GM21381 (cell line): ENCODE measurements around the gene CACNA1F.

Experiments
- ATAC-seq: cut with Tn5 transposase; IDR thresholded peaks from one replicate; pipeline ENCODE4 v1.9.1; 2021; ENCODE audit warnings: mild to moderate bottlenecking, moderate library complexity; ENCODE audit not compliant: unreplicated experiment

The CACNA1F gene

GRCh38 chrX:49199906-49200771 is 33.0 kb downstream of the CACNA1F start, which contains the start of gene SYP:
TSS of gene SYP (minus strand) at chrX:49200193. CDS start at chrX:49200186, 7 bp downstream.
- ATAC-seq, result peak; percentile 97

GRCh38 chrX:49199315-49199595 is 33.9 kb downstream of the CACNA1F start:
- no peak for ATAC-seq

GRCh38 chrX:49198540-49199314 is 34.4 kb downstream of the CACNA1F start:
- no peak for ATAC-seq

GRCh38 chrX:49197543-49198087 is 35.5 kb downstream of the CACNA1F start:
- ATAC-seq, result no peak

- ATAC-seq, result no peak
Measured at GRCh38 chrX:49193542-49193964, 39.6 kb downstream of the CACNA1F start.

- no peak for ATAC-seq
Measured at GRCh38 chrX:49192722-49193328, 40.3 kb downstream of the CACNA1F start.

GRCh38 chrX:49191574-49192011 is 41.5 kb downstream of the CACNA1F start:
- ATAC-seq, result no peak

- peak; percentile 88 for ATAC-seq
Measured at GRCh38 chrX:49190821-49191573, 42.1 kb downstream of the CACNA1F start.

GRCh38 chrX:49189606-49190005 is 43.5 kb downstream of the CACNA1F start:
- no peak for ATAC-seq

GRCh38 chrX:49188468-49189076 is 44.6 kb downstream of the CACNA1F start:
- no peak for ATAC-seq

GRCh38 chrX:49187526-49187925 is 45.6 kb downstream of the CACNA1F start:
- ATAC-seq, result no peak

- no peak for ATAC-seq
Measured at GRCh38 chrX:49187028-49187394, 46.1 kb downstream of the CACNA1F start.

GRCh38 chrX:49186125-49187027 is 46.8 kb downstream of the CACNA1F start, which contains the start of gene PRICKLE3:
TSS of gene PRICKLE3 (minus strand) at chrX:49186373. CDS start at chrX:49186297, 76 bp downstream.
- no peak for ATAC-seq

GRCh38 chrX:49184294-49185281 is 48.6 kb downstream of the CACNA1F start:
- peak; percentile 34 for ATAC-seq

- no peak for ATAC-seq
Measured at GRCh38 chrX:49183701-49184281, 49.3 kb downstream of the CACNA1F start.

GRCh38 chrX:49179358-49179757 is 53.8 kb downstream of the CACNA1F start:
- no peak for ATAC-seq

- no peak for ATAC-seq
Measured at GRCh38 chrX:49178537-49178936, 54.6 kb downstream of the CACNA1F start.
